Activated CD8-positive, alpha-beta memory T cell treated with anti-CD3 and anti-CD28 coated beads, Interleukin-2, amount 50 U/mL, for 24 hours (primary cell): ENCODE measurements around the gene FRA10AC1.

Experiments
- DNase-seq: peaks from one replicate; pipeline ENCODE4 v3.0.0-alpha.2; 2020; ENCODE audit errors: extremely low read depth

Gene FRA10AC1

GRCh38 chr10:93629647-93630305, 72.6 kb downstream of the FRA10AC1 start:
- DNase-seq, result no peak

- no peak for DNase-seq
Observed at GRCh38 chr10:93628858-93629257, 73.5 kb downstream of the FRA10AC1 start.

GRCh38 chr10:93622942-93623341, 79.5 kb downstream of the FRA10AC1 start:
- DNase-seq, result no peak

GRCh38 chr10:93620925-93621324, 81.5 kb downstream of the FRA10AC1 start:
- no peak for DNase-seq
